Hepatocyte (in vitro differentiated cells): ENCODE measurements around the gene NLGN4X.

Experiments used
- EZH2 ChIP-seq: fragments of 200-600 bp; sonication (generic); IDR thresholded peaks from 2 replicates; pipeline ENCODE4 v1.6.1; 2016; ENCODE audit warnings: antibody characterized with exemption, mild to moderate bottlenecking, borderline replicate concordance
- TF ChIP-seq, protein P1 (sequence below): fragments of 200-600 bp; sonication (generic); IDR thresholded peaks from 2 replicates; pipeline ENCODE4 v1.5.1; 2016; ENCODE audit warnings: antibody characterized with exemption, mild to moderate bottlenecking; ENCODE audit not compliant: poor library complexity

- no peak for TF ChIP-seq EZH2
- TF ChIP-seq, protein P1, sequence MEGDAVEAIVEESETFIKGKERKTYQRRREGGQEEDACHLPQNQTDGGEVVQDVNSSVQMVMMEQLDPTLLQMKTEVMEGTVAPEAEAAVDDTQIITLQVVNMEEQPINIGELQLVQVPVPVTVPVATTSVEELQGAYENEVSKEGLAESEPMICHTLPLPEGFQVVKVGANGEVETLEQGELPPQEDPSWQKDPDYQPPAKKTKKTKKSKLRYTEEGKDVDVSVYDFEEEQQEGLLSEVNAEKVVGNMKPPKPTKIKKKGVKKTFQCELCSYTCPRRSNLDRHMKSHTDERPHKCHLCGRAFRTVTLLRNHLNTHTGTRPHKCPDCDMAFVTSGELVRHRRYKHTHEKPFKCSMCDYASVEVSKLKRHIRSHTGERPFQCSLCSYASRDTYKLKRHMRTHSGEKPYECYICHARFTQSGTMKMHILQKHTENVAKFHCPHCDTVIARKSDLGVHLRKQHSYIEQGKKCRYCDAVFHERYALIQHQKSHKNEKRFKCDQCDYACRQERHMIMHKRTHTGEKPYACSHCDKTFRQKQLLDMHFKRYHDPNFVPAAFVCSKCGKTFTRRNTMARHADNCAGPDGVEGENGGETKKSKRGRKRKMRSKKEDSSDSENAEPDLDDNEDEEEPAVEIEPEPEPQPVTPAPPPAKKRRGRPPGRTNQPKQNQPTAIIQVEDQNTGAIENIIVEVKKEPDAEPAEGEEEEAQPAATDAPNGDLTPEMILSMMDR = no peak
Measured at GRCh38 chrX:6120329-6120728, 108.3 kb downstream of the NLGN4X start.
